ENCODE measurements around the gene BEX4. TPM values are rescaled to one million over a fixed set of nuclear protein-coding genes. Genes with fewer than 3 reads are reported as not detected.
"Not testable (repeated sequence)": the region's sequence is repeated elsewhere in the genome, so short reads cannot be mapped to it uniquely, and the experiment has no call there.

Gene BEX4
- total and polyA plus RNA-seq, 8 donors = 5.8 to 53.2 (median 37.7) TPM

GRCh38 chrX:103215425-103215991 is 600 bp downstream of the BEX4 start:
- H3K4me3 ChIP-seq = peak overlapping the region; percentile 54 to 74 (median 70)
- intact Hi-C loops (cut with DNase I; ENCODE audit: low total_unique reads) = no loop called here
- no peaks in the 10 kb centered on the region for H3K9me3 ChIP-seq
- H3K4me1 ChIP-seq = peaks cover 0 to 3% (median 0%) of the 10 kb centered on the region in 4 donors
- peaks cover 0 to 12% (median 0%) of the 10 kb centered on the region in 3 donors for H3K27me3 ChIP-seq
- DNase-seq = peak in 1 of 2 donors; percentile 70
- H3K27ac ChIP-seq = peak overlapping the region; percentile 80 to 90 (median 85)
- 4 to 67% (median 12%) methylated on average over 4 to 35 of the region's 39 CpGs for WGBS, 5 donors
- TF ChIP-seq POLR2AphosphoS5 (IDR thresholded peaks at IDR 0.05) (no peak), EP300 (IDR thresholded peaks at IDR 0.05) (no peak), POLR2A (IDR thresholded peaks at IDR 0.05) (no peak), CTCF (IDR thresholded peaks at IDR 0.05) (no peak)
- H3K36me3 ChIP-seq = no peaks in the 10 kb centered on the region

- Histone ChIP-seq H3K4me1 (peaks cover 0 to 3% (median 0%) of the 10 kb centered on the region in 4 donors), H3K27ac (no peak overlapping the region), H3K9me3 (peaks cover 0 to 14% (median 5%) of the 10 kb centered on the region in 4 donors), H3K4me3 (peak overlapping the region in 2 of 4 donors; percentile 23 to 27), H3K27me3 (peaks cover 0 to 19% (median 0%) of the 10 kb centered on the region in 3 donors), H3K36me3 (no peaks in the 10 kb centered on the region)
- peak in 1 of 2 donors; percentile 12 for DNase-seq
- 39 to 71% (median 45%) methylated on average over 13 to 39 of the region's 39 CpGs for whole genome bisulfite sequencing, 5 donors
- TF ChIP-seq POLR2AphosphoS5 (IDR thresholded peaks at IDR 0.05) (no peak), POLR2A (IDR thresholded peaks at IDR 0.05) (no peak), EP300 (IDR thresholded peaks at IDR 0.05) (no peak), CTCF (IDR thresholded peaks at IDR 0.05) (no peak)
- intact Hi-C loops (cut with DNase I; ENCODE audit: low total_unique reads) = no loop called here
Measured at GRCh38 chrX:103220511-103221323, 5.8 kb downstream of the BEX4 start.

GRCh38 chrX:103225918-103226317 is 11.0 kb downstream of the BEX4 start:
- H3K27me3 ChIP-seq = peaks cover 0 to 17% (median 0%) of the 10 kb centered on the region in 3 donors
- H3K27ac ChIP-seq; DNase-seq; intact Hi-C loops (cut with DNase I; ENCODE audit: low total_unique reads); H3K4me1 ChIP-seq; H3K36me3 ChIP-seq; H3K4me3 ChIP-seq: not testable (repeated sequence)
- peaks cover 0 to 14% (median 7%) of the 10 kb centered on the region in 4 donors for H3K9me3 ChIP-seq
- 78 to 96% (median 94%) methylated on average over 4 of the region's 4 CpGs for WGBS, 5 donors

GRCh38 chrX:103233263-103233662 is 18.4 kb downstream of the BEX4 start:
- Histone ChIP-seq H3K27me3 (peaks cover 0 to 7% (median 0%) of the 10 kb centered on the region in 3 donors), H3K4me3 (no peak overlapping the region), H3K4me1 (no peaks in the 10 kb centered on the region), H3K27ac (no peak overlapping the region), H3K36me3 (no peaks in the 10 kb centered on the region), H3K9me3 (no peaks in the 10 kb centered on the region)
- WGBS, 5 donors = 67 to 85% (median 75%) methylated on average over 2 of the region's 2 CpGs
- TF ChIP-seq POLR2A (IDR thresholded peaks at IDR 0.05) = no peak
- TF ChIP-seq POLR2AphosphoS5 (IDR thresholded peaks at IDR 0.05) = no peak
- TF ChIP-seq EP300 (IDR thresholded peaks at IDR 0.05) = no peak
- no peak for TF ChIP-seq CTCF (IDR thresholded peaks at IDR 0.05)
- intact Hi-C loops (cut with DNase I; ENCODE audit: low total_unique reads) = no loop called here
- no peak for DNase-seq
